ENCODE results near the gene LMAN2.

The LMAN2 gene

GRCh38 chr5:177294632-177295031, 56.8 kb downstream of the LMAN2 start:
- Mint-ChIP-seq H3K9me3 (no peaks in the 10 kb centered on the region), H3K27ac (no peak overlapping the region), H3K27me3 (ENCODE audit: low read depth) (no peaks in the 10 kb centered on the region), H3K4me1 (peaks cover 9% of the 10 kb centered on the region), H3K4me3 (no peak overlapping the region), H3K36me3 (ENCODE audit: low read depth) (peaks cover 62% of the 10 kb centered on the region)
- TF ChIP-seq CTCF (IDR thresholded peaks at IDR 0.05; ENCODE audit: unreplicated experiment in 3 of 3) = no peak

- Mint-ChIP-seq H3K4me3 (no peak overlapping the region), H3K27me3 (ENCODE audit: low read depth) (no peaks in the 10 kb centered on the region), H3K36me3 (ENCODE audit: low read depth) (peaks cover 66% of the 10 kb centered on the region), H3K27ac (no peak overlapping the region), H3K9me3 (no peaks in the 10 kb centered on the region), H3K4me1 (peaks cover 2% of the 10 kb centered on the region)
- TF ChIP-seq CTCF (IDR thresholded peaks at IDR 0.05; ENCODE audit: unreplicated experiment in 3 of 3) = no peak
These were observed 57.5 kb downstream of the LMAN2 start for GRCh38 chr5:177293819-177294581.

- Mint-ChIP-seq H3K4me1 (no peaks in the 10 kb centered on the region), H3K4me3 (no peak overlapping the region), H3K9me3 (no peaks in the 10 kb centered on the region), H3K27ac (no peak overlapping the region), H3K36me3 (ENCODE audit: low read depth) (peaks cover 63% of the 10 kb centered on the region), H3K27me3 (ENCODE audit: low read depth) (no peaks in the 10 kb centered on the region)
- TF ChIP-seq CTCF (IDR thresholded peaks at IDR 0.05; ENCODE audit: unreplicated experiment in 3 of 3) = no peak
These were observed 59.7 kb downstream of the LMAN2 start for GRCh38 chr5:177291735-177292134.

- no peak overlapping the region for H3K27ac Mint-ChIP-seq
- TF ChIP-seq CTCF (IDR thresholded peaks at IDR 0.05; ENCODE audit: unreplicated experiment in 3 of 3) = no peak
- no peaks in the 10 kb centered on the region for H3K4me1 Mint-ChIP-seq
- no peak overlapping the region for H3K4me3 Mint-ChIP-seq
- no peaks in the 10 kb centered on the region for H3K9me3 Mint-ChIP-seq
- no peaks in the 10 kb centered on the region for H3K27me3 Mint-ChIP-seq (ENCODE audit: low read depth)
- peaks cover 64% of the 10 kb centered on the region for H3K36me3 Mint-ChIP-seq (ENCODE audit: low read depth)
These were observed 60.5 kb downstream of the LMAN2 start for GRCh38 chr5:177290816-177291596.

GRCh38 chr5:177288191-177288590, 63.3 kb downstream of the LMAN2 start:
- TF ChIP-seq CTCF (IDR thresholded peaks at IDR 0.05; ENCODE audit: unreplicated experiment in 3 of 3) = no peak
- H3K4me3 Mint-ChIP-seq = no peak overlapping the region
- H3K9me3 Mint-ChIP-seq = no peaks in the 10 kb centered on the region
- no peak overlapping the region for H3K27ac Mint-ChIP-seq
- peaks cover 57% of the 10 kb centered on the region for H3K36me3 Mint-ChIP-seq (ENCODE audit: low read depth)
- no peaks in the 10 kb centered on the region for H3K4me1 Mint-ChIP-seq
- no peaks in the 10 kb centered on the region for H3K27me3 Mint-ChIP-seq (ENCODE audit: low read depth)

All from nephron (organoid).